SK-N-SH treated with all-trans-retinoic acid at 6 μM for 48 hours (cell line): Measurements from ENCODE around the gene ARHGAP18.

Source experiments
- ARNTL ChIP-seq: fragments of 450-650 bp; formaldehyde crosslinking; IDR thresholded peaks from 2 replicates; pipeline ENCODE4 v1.5.0; 2020; ENCODE audit warnings: low read depth, mild to moderate bottlenecking, moderate library complexity, borderline replicate concordance
- CREB5 ChIP-seq: fragments of 250-450 bp; sonication (Bioruptor Pico); IDR thresholded peaks from 2 replicates; pipeline ENCODE4 v1.5.1; 2020; ENCODE audit warnings: low read depth, mild to moderate bottlenecking, moderate library complexity
- CSDC2 ChIP-seq: fragments of 250-450 bp; sonication (Bioruptor Pico); IDR thresholded peaks from 2 replicates; pipeline ENCODE4 v1.5.0; 2020; ENCODE audit warnings: mild to moderate bottlenecking, moderate library complexity
- ESRRG ChIP-seq: fragments of 250-450 bp; sonication (Bioruptor Pico); IDR thresholded peaks from 2 replicates; pipeline ENCODE4 v1.6.1; 2021; ENCODE audit warnings: mild to moderate bottlenecking
- GLIS3 ChIP-seq: fragments of 250-450 bp; sonication (Bioruptor Pico); IDR thresholded peaks from 2 replicates; pipeline ENCODE4 v1.5.0; 2020; ENCODE audit warnings: mild to moderate bottlenecking, moderate library complexity
- ISL1 ChIP-seq: fragments of 250-450 bp; sonication (Bioruptor Pico); IDR thresholded peaks from 2 replicates; pipeline ENCODE4 v2.1.2; 2022; ENCODE audit warnings: mild to moderate bottlenecking, moderate library complexity
- OSR1 ChIP-seq: fragments of 250-450 bp; sonication (Bioruptor Pico); IDR thresholded peaks from 2 replicates; pipeline ENCODE4 v1.8.0; 2022; ENCODE audit warnings: moderate library complexity, mild to moderate bottlenecking, inconsistent platforms
- PATZ1 ChIP-seq: fragments of 250-450 bp; sonication (Bioruptor Pico); IDR thresholded peaks from 2 replicates; pipeline ENCODE4 v1.8.0; 2020; ENCODE audit warnings: mild to moderate bottlenecking, moderate library complexity, borderline replicate concordance
- POU6F1 ChIP-seq: fragments of 250-450 bp; sonication (Bioruptor Pico); IDR thresholded peaks from 2 replicates; pipeline ENCODE4 v1.8.0; 2021; ENCODE audit warnings: low read depth, mild to moderate bottlenecking, moderate library complexity, borderline replicate concordance
- RARB ChIP-seq: fragments of 250-450 bp; sonication (Bioruptor Pico); IDR thresholded peaks from 2 replicates; pipeline ENCODE4 v1.8.0; 2021; ENCODE audit warnings: mild to moderate bottlenecking, moderate library complexity
- SNAI2 ChIP-seq: fragments of 250-450 bp; sonication (Bioruptor Pico); IDR thresholded peaks from 2 replicates; pipeline ENCODE4 v1.5.0; 2020; ENCODE audit warnings: mild to moderate bottlenecking, moderate library complexity
- ZFP30 ChIP-seq: fragments of 450-650 bp; formaldehyde crosslinking; IDR thresholded peaks from 2 replicates; pipeline ENCODE4 v1.5.0; 2022; ENCODE audit warnings: mild to moderate bottlenecking, moderate library complexity
- ZNF565 ChIP-seq: fragments of 450-650 bp; formaldehyde crosslinking; conservative IDR thresholded peaks from 2 replicates; pipeline ENCODE4 v1.5.0; 2020; ENCODE audit warnings: low read depth, mild to moderate bottlenecking, moderate library complexity
- ZNF70 ChIP-seq: fragments of 450-650 bp; formaldehyde crosslinking; IDR thresholded peaks from 2 replicates; pipeline ENCODE4 v1.5.0; 2020; ENCODE audit warnings: mild to moderate bottlenecking, moderate library complexity

- no peak for TF ChIP-seq ESRRG (CRISPR knock-in tag)
- TF ChIP-seq CREB5 (CRISPR knock-in tag): no peak
- no peak for TF ChIP-seq ZFP30 (CRISPR knock-in tag)
- no peak for TF ChIP-seq OSR1 (CRISPR knock-in tag)
- TF ChIP-seq ZNF565 (CRISPR knock-in tag): no peak
- TF ChIP-seq RARB: no peak
- no peak for TF ChIP-seq ZNF70
- no peak for TF ChIP-seq ARNTL (CRISPR knock-in tag)
- no peak for TF ChIP-seq PATZ1 (CRISPR knock-in tag)
- TF ChIP-seq GLIS3 (CRISPR knock-in tag): no peak
- no peak for TF ChIP-seq ISL1 (CRISPR knock-in tag)
- TF ChIP-seq SNAI2 (CRISPR knock-in tag): no peak
- no peak for TF ChIP-seq CSDC2
- no peak for TF ChIP-seq POU6F1
Measured at GRCh38 chr6:129596522-129596921, 113.5 kb downstream of the ARHGAP18 start.
